ENCODE results near the gene MCM10.

Gene MCM10

GRCh38 chr10:13188593-13188992, 27.2 kb downstream of the MCM10 start:
- H3K4me1 ChIP-seq: no peaks in the 10 kb centered on the region
- H3K4me3 ChIP-seq (ENCODE audit: low read depth, low read length): no peak overlapping the region
- DNase-seq: no peak
- H3K9me3 ChIP-seq: no peaks in the 10 kb centered on the region
- no peak for TF ChIP-seq CTCF (IDR thresholded peaks at IDR 0.05; ENCODE audit: low read depth, low read length)
- peaks cover 78% of the 10 kb centered on the region for H3K36me3 ChIP-seq
- H3K27me3 ChIP-seq: no peaks in the 10 kb centered on the region

GRCh38 chr10:13189961-13190360, 28.6 kb downstream of the MCM10 start:
- TF ChIP-seq CTCF (IDR thresholded peaks at IDR 0.05; ENCODE audit: low read depth, low read length): no peak
- Histone ChIP-seq H3K27me3 (no peaks in the 10 kb centered on the region), H3K4me3 (ENCODE audit: low read depth, low read length) (no peak overlapping the region), H3K4me1 (no peaks in the 10 kb centered on the region), H3K9me3 (no peaks in the 10 kb centered on the region), H3K36me3 (peaks cover 76% of the 10 kb centered on the region)
- DNase-seq: no peak

GRCh38 chr10:13190816-13191215, 29.5 kb downstream of the MCM10 start:
- Histone ChIP-seq H3K9me3 (no peaks in the 10 kb centered on the region), H3K27me3 (no peaks in the 10 kb centered on the region), H3K4me1 (no peaks in the 10 kb centered on the region), H3K4me3 (ENCODE audit: low read depth, low read length) (no peak overlapping the region), H3K36me3 (peaks cover 72% of the 10 kb centered on the region)
- no peak for DNase-seq
- no peak for TF ChIP-seq CTCF (IDR thresholded peaks at IDR 0.05; ENCODE audit: low read depth, low read length)

- DNase-seq: no peak
- TF ChIP-seq CTCF (IDR thresholded peaks at IDR 0.05; ENCODE audit: low read depth, low read length): no peak
- peaks cover 72% of the 10 kb centered on the region for H3K36me3 ChIP-seq
- H3K4me1 ChIP-seq: no peaks in the 10 kb centered on the region
- H3K4me3 ChIP-seq (ENCODE audit: low read depth, low read length): no peak overlapping the region
- H3K9me3 ChIP-seq: no peaks in the 10 kb centered on the region
- H3K27me3 ChIP-seq: no peaks in the 10 kb centered on the region
Observed at GRCh38 chr10:13191362-13191761, 30.0 kb downstream of the MCM10 start.

GRCh38 chr10:13193637-13194036, 32.3 kb downstream of the MCM10 start:
- no peak for TF ChIP-seq CTCF (IDR thresholded peaks at IDR 0.05; ENCODE audit: low read depth, low read length)
- Histone ChIP-seq H3K4me1 (no peaks in the 10 kb centered on the region), H3K27me3 (no peaks in the 10 kb centered on the region), H3K4me3 (ENCODE audit: low read depth, low read length) (no peak overlapping the region), H3K36me3 (peaks cover 67% of the 10 kb centered on the region), H3K9me3 (no peaks in the 10 kb centered on the region)
- no peak for DNase-seq

GRCh38 chr10:13195016-13195415, 33.7 kb downstream of the MCM10 start:
- TF ChIP-seq CTCF (IDR thresholded peaks at IDR 0.05; ENCODE audit: low read depth, low read length): no peak
- no peaks in the 10 kb centered on the region for H3K9me3 ChIP-seq
- H3K4me3 ChIP-seq (ENCODE audit: low read depth, low read length): no peak overlapping the region
- peaks cover 61% of the 10 kb centered on the region for H3K36me3 ChIP-seq
- no peak for DNase-seq
- H3K4me1 ChIP-seq: no peaks in the 10 kb centered on the region
- H3K27me3 ChIP-seq: no peaks in the 10 kb centered on the region
